H1 (cell line): ENCODE results near the gene ZNF407. TPM values are rescaled to one million over a fixed set of nuclear protein-coding genes. Genes with fewer than 3 reads are reported as not detected.

ENCODE experiments used
- CTCF ChIA-PET: fragments of 300-600 bp; sonication (Branson Sonifier 250); formaldehyde crosslinking; loops from one replicate; lab custom pipeline; 2021; ENCODE audit not compliant: partially characterized antibody; lab: Charles Lee
- POLR2A ChIA-PET: fragments of 300-600 bp; sonication (Branson Sonifier 250); formaldehyde crosslinking; loops from one replicate; lab custom pipeline; 2021; ENCODE audit warnings: inconsistent platforms; ENCODE audit not compliant: partially characterized antibody; lab: Charles Lee
- DNase-seq, 2 experiments: peaks; one replicate each; pipeline versions ENCODE4 v3.0.0 to v3.0.0-alpha.2; 2010 to 2022; ENCODE audit warnings: low spot score in 2 of 2, low read depth in 1 of 2, mixed read lengths in 1 of 2
- FAIRE-seq: peaks from 2 replicates; lab custom pipeline; 2011; peaks lifted over from hg19 to GRCh38; lab: Jason Lieb, UNC
- H2AFZ ChIP-seq: 2 replicates; pipeline ENCODE4 v1.8.1; 2012; ENCODE audit warnings: low read length, inconsistent platforms
- H2AK5ac ChIP-seq: 2 replicates; pipeline ENCODE4 v1.6.1; 2013; ENCODE audit warnings: low read depth, low read length
- H2BK120ac ChIP-seq: replicated peaks from 2 replicates; pipeline ENCODE3; 2013; ENCODE audit warnings: low read depth, low read length, inconsistent platforms
- H2BK12ac ChIP-seq: 2 replicates; pipeline ENCODE4 v1.6.1; 2013; ENCODE audit warnings: low read depth, low read length
- H2BK15ac ChIP-seq: 2 replicates; pipeline ENCODE4 v1.6.1; 2013; ENCODE audit warnings: low read length
- H2BK20ac ChIP-seq: 2 replicates; pipeline ENCODE4 v1.6.1; 2013; ENCODE audit warnings: low read length
- H2BK5ac ChIP-seq: 2 replicates; pipeline ENCODE4 v1.6.1; 2013; ENCODE audit warnings: low read depth, low read length
- H3K14ac ChIP-seq: 2 replicates; pipeline ENCODE4 v1.6.1; 2013; ENCODE audit warnings: inconsistent platforms; ENCODE audit not compliant: insufficient read length
- H3K18ac ChIP-seq: 2 replicates; pipeline ENCODE4 v1.6.1; 2013; ENCODE audit warnings: low read length; ENCODE audit errors: extremely low read depth
- H3K23ac ChIP-seq: 2 replicates; pipeline ENCODE4 v1.6.1; 2013; ENCODE audit warnings: inconsistent platforms; ENCODE audit not compliant: insufficient read length
- H3K23me2 ChIP-seq: 2 replicates; pipeline ENCODE4 v1.6.1; 2013; ENCODE audit warnings: low read depth, low read length
- H3K27ac ChIP-seq: 2 replicates; pipeline ENCODE4 v1.6.1; 2011; ENCODE audit warnings: low read depth, low read length, inconsistent platforms
- H3K27me3 ChIP-seq, 4 experiments: replicated peaks in 1 of 4; 1 replicate in 1 of 4; 2 replicates in 3 of 4; pipeline versions ENCODE4 v1.6.1 to v1.8.1; 2011 to 2013; ENCODE audit warnings: low read length in 3 of 4, mild to moderate bottlenecking in 3 of 4, inconsistent platforms in 2 of 4, mixed read lengths in 2 of 4, moderate library complexity in 1 of 4; ENCODE audit not compliant: control insufficient read depth in 3 of 4, insufficient read depth in 3 of 4; ENCODE audit errors: extremely low read depth in 1 of 4
- H3K36me3 ChIP-seq, 4 experiments: 2 replicates each; pipeline versions ENCODE4 v1.6.1 to v1.8.1; 2011 to 2013; ENCODE audit warnings: mild to moderate bottlenecking in 4 of 4, low read length in 3 of 4, moderate library complexity in 2 of 4, control low read depth in 1 of 4, inconsistent platforms in 1 of 4; ENCODE audit not compliant: insufficient read depth in 4 of 4, control insufficient read depth in 2 of 4
- H3K4ac ChIP-seq: replicated peaks from 2 replicates; pipeline ENCODE3; 2013; ENCODE audit warnings: low read length, low read depth, mixed read lengths, inconsistent platforms; ENCODE audit not compliant: insufficient read length
- H3K4me1 ChIP-seq, 4 experiments: replicated peaks in 1 of 4; 1 replicate in 1 of 4; 2 replicates in 3 of 4; pipeline versions ENCODE4 v1.6.1 to v1.8.1; 2011 to 2013; ENCODE audit warnings: low read length in 3 of 4, inconsistent platforms in 2 of 4, mixed read lengths in 1 of 4; ENCODE audit not compliant: insufficient read depth in 4 of 4, control insufficient read depth in 3 of 4
- H3K4me2 ChIP-seq, 2 experiments: 2 replicates each; pipeline versions ENCODE4 v1.6.1 to v1.8.1; 2011 to 2013; ENCODE audit warnings: low read depth in 2 of 2, low read length in 2 of 2, control low read depth in 1 of 2, inconsistent platforms in 1 of 2, mild to moderate bottlenecking in 1 of 2; ENCODE audit not compliant: insufficient read depth in 1 of 2
- H3K4me3 ChIP-seq, 4 experiments: fragments of 200-600, 300-600 bp in 1 of 4; sonication (generic), shearing (Covaris generic), sonication (Bioruptor Twin) in 1 of 4; 2 replicates each; pipeline versions ENCODE4 v1.5.1 to v1.8.1; 2011 to 2016; ENCODE audit warnings: low read length in 4 of 4, low read depth in 3 of 4, control low read depth in 2 of 4, inconsistent platforms in 2 of 4, mild to moderate bottlenecking in 2 of 4, mixed read lengths in 1 of 4, moderate library complexity in 1 of 4; ENCODE audit not compliant: insufficient read depth in 2 of 4; ENCODE audit errors: extremely low read depth in 1 of 4
- H3K56ac ChIP-seq: replicated peaks from 2 replicates; pipeline ENCODE3; 2013; ENCODE audit warnings: low read depth, mild to moderate bottlenecking, mixed read lengths, low read length, inconsistent platforms; ENCODE audit not compliant: insufficient read length
- H3K79me1 ChIP-seq: 2 replicates; pipeline ENCODE4 v1.6.1; 2013; ENCODE audit warnings: low read depth, low read length, control low read depth
- H3K79me2 ChIP-seq, 2 experiments: 2 replicates each; pipeline versions ENCODE4 v1.6.1 to v1.8.1; 2012 to 2013; ENCODE audit warnings: low read length in 2 of 2, mild to moderate bottlenecking in 2 of 2, inconsistent platforms in 1 of 2; ENCODE audit not compliant: insufficient read depth in 2 of 2, control insufficient read depth in 1 of 2
- H3K9ac ChIP-seq, 4 experiments: replicated peaks in 1 of 4; 1 replicate in 1 of 4; 2 replicates in 3 of 4; pipeline versions ENCODE4 v1.6.1 to v1.8.1; 2011 to 2013; ENCODE audit warnings: low read depth in 3 of 4, low read length in 3 of 4, control low read depth in 2 of 4, mild to moderate bottlenecking in 2 of 4, moderate library complexity in 2 of 4, inconsistent platforms in 1 of 4; ENCODE audit errors: extremely low read depth in 1 of 4
- H3K9me3 ChIP-seq, 2 experiments: 2 replicates each; pipeline versions ENCODE4 v1.6.1 to v1.8.1; 2012 to 2013; ENCODE audit warnings: mild to moderate bottlenecking in 2 of 2, moderate library complexity in 2 of 2, control low read depth in 1 of 2, inconsistent platforms in 1 of 2, low read depth in 1 of 2, low read length in 1 of 2, mixed read lengths in 1 of 2; ENCODE audit not compliant: insufficient read depth in 2 of 2
- H4K20me1 ChIP-seq, 2 experiments: replicated peaks in 1 of 2; 2 replicates each; pipeline versions ENCODE3 to v1.8.1; 2011 to 2013; ENCODE audit warnings: inconsistent platforms in 2 of 2, low read length in 2 of 2, mild to moderate bottlenecking in 1 of 2; ENCODE audit not compliant: insufficient read depth in 2 of 2, control insufficient read depth in 1 of 2
- H4K5ac ChIP-seq: 2 replicates; pipeline ENCODE4 v1.6.1; 2013; ENCODE audit warnings: low read length, low read depth, mixed read lengths, inconsistent platforms; ENCODE audit not compliant: insufficient read length
- H4K8ac ChIP-seq: 2 replicates; pipeline ENCODE4 v1.8.0; 2013; ENCODE audit warnings: mild to moderate bottlenecking, moderate library complexity, low read length, inconsistent platforms; ENCODE audit not compliant: insufficient read depth; ENCODE audit errors: extremely low read depth
- H4K91ac ChIP-seq: replicated peaks from 2 replicates; pipeline ENCODE3; 2013; ENCODE audit warnings: low read length, mixed read lengths, inconsistent platforms; ENCODE audit not compliant: insufficient read length
- CBX8 ChIP-seq: fragments of 300-800, 300-1000 bp; sonication (generic); IDR thresholded peaks from 2 replicates; pipeline ENCODE4 v1.7.1; 2016; ENCODE audit warnings: low read depth, low read length, borderline replicate concordance
- CHD2 ChIP-seq: IDR thresholded peaks from 2 replicates; pipeline ENCODE4 v1.6.1; 2012; ENCODE audit warnings: low read length, improper control_type of control experiment
- HDAC6 ChIP-seq: IDR thresholded peaks from one replicate; pipeline ENCODE4 v1.7.1; 2012; ENCODE audit warnings: low read depth, mild to moderate bottlenecking, inconsistent platforms, low read length, moderate library complexity
- SIRT6 ChIP-seq: IDR thresholded peaks from one replicate; pipeline ENCODE4 v1.7.1; 2012; ENCODE audit warnings: low read length, inconsistent platforms
- WGBS, 2 experiments: shearing (Covaris generic) in 1 of 2; methylation state at CpG; one replicate each; pipeline versions ENCODE4 v1.1.6 to v1.1.7; 2013 to 2015; ENCODE audit warnings: low lambda C conversion rate in 2 of 2, mixed read lengths in 2 of 2, inconsistent platforms in 1 of 2, low coverage in 1 of 2, missing lambda C conversion rate in 1 of 2; ENCODE audit not compliant: insufficient replicate concordance in 2 of 2, insufficient coverage in 1 of 2, insufficient read length in 1 of 2; ENCODE audit errors: extremely low coverage in 1 of 2, missing lambda C conversion rate in 1 of 2; 5-methylcytosine and 5-hydroxymethylcytosine counted together
- polyA plus RNA-seq, 7 experiments: library from polyadenylated mRNA; depleted of rRNA in 3 of 7; stranded (reverse) in 5 of 7; unstranded in 2 of 7; fragments of >200 nt in 5 of 7; fragments of 200-250 nt in 2 of 7; gene quantifications; 1 replicate in 5 of 7; 2 replicates in 1 of 7; 4 replicates in 1 of 7; pipeline versions ENCODE4 v1.2.1 to v1.2.3, GENCODE V29; 2011 to 2013; ENCODE audit warnings: missing spikeins in 2 of 7, mixed read lengths in 2 of 7
- total RNA-seq: library from RNA; stranded (reverse); fragmentation: NEBNext Ultra II Directional; extraction: Animal tissue kit (Norgen Biotek cat#: 25700); gene quantifications from 2 replicates; pipeline ENCODE4 v1.2.1, GENCODE V29; 2021
- TF ChIP-seq, protein P1 (sequence below): IDR thresholded peaks from 2 replicates; pipeline ENCODE4 v1.6.1; 2012; ENCODE audit warnings: inconsistent platforms

Gene ZNF407
- total and polyA plus RNA-seq, 2 of the 8 experiments (the other 6 are each of a cell fraction or from before 2014, with no cell fraction given), result 1.5 to 6.8 TPM

DNA sequence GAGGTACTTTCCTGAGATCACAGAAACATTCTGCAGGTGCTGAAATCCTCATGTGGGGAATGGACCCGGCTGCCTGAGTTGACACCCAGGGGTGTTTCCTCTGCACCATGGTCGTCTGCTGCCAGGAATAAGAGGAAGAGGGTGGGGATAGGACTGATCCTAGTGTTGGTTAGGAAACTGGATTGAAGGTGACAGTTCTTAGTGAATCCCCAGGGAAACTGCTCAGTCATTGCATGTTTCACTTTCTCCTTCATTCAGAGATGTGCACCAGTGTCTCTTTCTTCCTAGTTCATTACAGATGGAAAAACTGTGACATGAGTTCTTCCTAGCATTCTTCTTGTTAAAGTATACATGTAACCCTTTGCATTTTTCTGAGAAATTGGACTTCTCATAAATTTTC, 317.0 kb downstream of the ZNF407 start:
- Histone ChIP-seq H3K36me3 (no peaks in the 10 kb centered on the region), H3K4me3 (no peak overlapping the region), H3K18ac (no peak overlapping the region), H4K5ac (no peak overlapping the region), H3K9ac (no peak overlapping the region), H3K14ac (no peak overlapping the region), H2AK5ac (no peak overlapping the region), H2BK5ac (no peak overlapping the region), H3K4ac (no peak overlapping the region), H2BK20ac (no peak overlapping the region), H3K23me2 (peaks cover 10% of the 10 kb centered on the region; the same call in 1 of the 2 replicates), H4K91ac (no peak overlapping the region), H2BK12ac (no peak overlapping the region), H3K27me3 (no peaks in the 10 kb centered on the region), H2AFZ (no peak overlapping the region), H4K8ac (no peak overlapping the region), H3K9me3 (no peaks in the 10 kb centered on the region), H3K23ac (no peak overlapping the region), H3K4me2 (no peak overlapping the region), H3K79me2 (no peaks in the 10 kb centered on the region), H3K4me1 (peaks cover 0 to 6% (median 0%) of the 10 kb centered on the region in 4 experiments; a peak in 2 of 7 replicates), H2BK15ac (no peak overlapping the region), H2BK120ac (no peak overlapping the region), H3K27ac (no peak overlapping the region), H4K20me1 (no peaks in the 10 kb centered on the region), H3K56ac (no peak overlapping the region), H3K79me1 (no peaks in the 10 kb centered on the region)
- WGBS, 2 experiments, result 83% methylated on average over 2 of the region's 2 CpGs; no CpG with 5 or more reads in 1 of the 2 experiments
- TF ChIP-seq CBX8, result no peak
- TF ChIP-seq, protein P1, sequence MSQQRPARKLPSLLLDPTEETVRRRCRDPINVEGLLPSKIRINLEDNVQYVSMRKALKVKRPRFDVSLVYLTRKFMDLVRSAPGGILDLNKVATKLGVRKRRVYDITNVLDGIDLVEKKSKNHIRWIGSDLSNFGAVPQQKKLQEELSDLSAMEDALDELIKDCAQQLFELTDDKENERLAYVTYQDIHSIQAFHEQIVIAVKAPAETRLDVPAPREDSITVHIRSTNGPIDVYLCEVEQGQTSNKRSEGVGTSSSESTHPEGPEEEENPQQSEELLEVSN, result no peak
- no peak for TF ChIP-seq HDAC6
- no peak for TF ChIP-seq SIRT6
- TF ChIP-seq CHD2, result no peak
- FAIRE-seq, result no peak
- no peak for DNase-seq
- POLR2A ChIA-PET, result no interaction called here
- CTCF ChIA-PET, result interaction anchor here (1.5 kb wide), 1 partner anchor 13 kb away, joined by 4 read pairs; no protein-coding TSS in a partner anchor
